IMR-90 (cell line): ENCODE results near the gene ZNF554. TPM values are rescaled to one million over a fixed set of nuclear protein-coding genes. Genes with fewer than 3 reads are reported as not detected.

Experiments used
- ATAC-seq: fragments of 200-7000 bp; cut with Tn5 transposase; 2 replicates; pipeline ENCODE4 v1.9.1; 2020; ENCODE audit warnings: low read depth, mild to moderate bottlenecking, moderate library complexity
- BruUV-seq: library from RNA; stranded (reverse); fragments of 400-500 nt; replicated peaks from 2 replicates; lab custom pipeline; 2021; lab: Mats Ljungman, UMichigan
- CTCF ChIA-PET: fragments of 300-600 bp; formaldehyde crosslinking; extraction: SDS; loops from one replicate; lab custom pipeline; 2021; ENCODE audit warnings: antibody characterized with exemption; lab: Yijun Ruan, JAX
- POLR2A ChIA-PET: fragments of 300-600 bp; sonication (Branson Sonifier 250); formaldehyde crosslinking; loops from one replicate; lab custom pipeline; 2022; ENCODE audit warnings: antibody characterized with exemption; ENCODE audit not compliant: unreplicated experiment; lab: Charles Lee
- DNase-seq: peaks from one replicate; pipeline ENCODE4 v3.0.0; 2013
- H2AFZ ChIP-seq: replicated peaks from 2 replicates; pipeline ENCODE3; 2013; ENCODE audit warnings: low read length, mild to moderate bottlenecking; ENCODE audit not compliant: poor library complexity
- H2AK5ac ChIP-seq: 2 replicates; pipeline ENCODE4 v1.6.1; 2013; ENCODE audit warnings: low read depth, low read length, inconsistent platforms
- H2AK9ac ChIP-seq: replicated peaks from 2 replicates; pipeline ENCODE3; 2013; ENCODE audit warnings: mild to moderate bottlenecking, low read depth, low read length, moderate library complexity; ENCODE audit not compliant: poor library complexity
- H2BK120ac ChIP-seq: 2 replicates; pipeline ENCODE4 v1.6.1; 2013; ENCODE audit warnings: low read depth, low read length, inconsistent platforms
- H2BK15ac ChIP-seq: 3 replicates; pipeline ENCODE4 v1.6.1; 2013; ENCODE audit warnings: low read depth, low read length, inconsistent platforms
- H2BK20ac ChIP-seq: 2 replicates; pipeline ENCODE4 v1.6.1; 2013; ENCODE audit warnings: low read depth, mild to moderate bottlenecking, inconsistent platforms, low read length, moderate library complexity
- H2BK5ac ChIP-seq: 2 replicates; pipeline ENCODE4 v1.6.1; 2013; ENCODE audit warnings: mild to moderate bottlenecking, low read depth, low read length, inconsistent platforms; ENCODE audit not compliant: poor library complexity, severe bottlenecking
- H3K14ac ChIP-seq: replicated peaks from 2 replicates; pipeline ENCODE4 v1.6.1; 2013; ENCODE audit warnings: low read depth, low read length, inconsistent platforms
- H3K18ac ChIP-seq: 2 replicates; pipeline ENCODE4 v1.6.1; 2013; ENCODE audit warnings: low read depth, low read length, control low read depth
- H3K23ac ChIP-seq: 2 replicates; pipeline ENCODE4 v1.6.1; 2013; ENCODE audit warnings: low read depth, low read length, inconsistent platforms
- H3K27ac ChIP-seq: 2 replicates; pipeline ENCODE4 v1.5.1; 2013; ENCODE audit warnings: mild to moderate bottlenecking, control low read depth, low read length; ENCODE audit not compliant: insufficient read depth
- H3K27me3 ChIP-seq: 2 replicates; pipeline ENCODE4 v1.6.1; 2013; ENCODE audit warnings: low read length; ENCODE audit not compliant: control insufficient read depth, insufficient read depth
- H3K36me3 ChIP-seq: 2 replicates; pipeline ENCODE4 v1.6.1; 2013; ENCODE audit warnings: low read length, mixed read lengths; ENCODE audit not compliant: control insufficient read depth, insufficient read depth
- H3K4ac ChIP-seq: 2 replicates; pipeline ENCODE4 v1.6.1; 2013; ENCODE audit warnings: low read depth, low read length, inconsistent platforms
- H3K4me1 ChIP-seq: 2 replicates; pipeline ENCODE4 v1.6.1; 2013; ENCODE audit warnings: low read length, mixed read lengths; ENCODE audit not compliant: control insufficient read depth, insufficient read depth
- H3K4me2 ChIP-seq: 2 replicates; pipeline ENCODE4 v1.6.1; 2013; ENCODE audit warnings: low read depth, mild to moderate bottlenecking, control low read depth, low read length, moderate library complexity
- H3K4me3 ChIP-seq: 2 replicates; pipeline ENCODE4 v1.5.1; 2013; ENCODE audit warnings: low read depth, mild to moderate bottlenecking, control low read depth, low read length, moderate library complexity; ENCODE audit not compliant: insufficient read depth
- H3K56ac ChIP-seq: 2 replicates; pipeline ENCODE4 v1.6.1; 2013; ENCODE audit warnings: low read length, inconsistent platforms; ENCODE audit not compliant: insufficient read depth; ENCODE audit errors: extremely low read depth
- H3K79me1 ChIP-seq, 2 experiments: 2 replicates each; pipeline ENCODE4 v1.6.1; 2013; ENCODE audit warnings: low read length in 2 of 2, inconsistent platforms in 1 of 2, low read depth in 1 of 2
- H3K9ac ChIP-seq: 2 replicates; pipeline ENCODE4 v1.6.1; 2013; ENCODE audit warnings: low read depth, low read length, control low read depth
- H3K9me1 ChIP-seq: 2 replicates; pipeline ENCODE4 v1.6.1; 2013; ENCODE audit warnings: low read length, inconsistent platforms; ENCODE audit not compliant: insufficient read depth
- H3K9me3 ChIP-seq: 2 replicates; pipeline ENCODE4 v1.6.1; 2013; ENCODE audit warnings: low read length; ENCODE audit not compliant: control insufficient read depth, insufficient read depth
- H4K20me1 ChIP-seq: 2 replicates; pipeline ENCODE4 v1.6.1; 2013; ENCODE audit warnings: low read length, inconsistent platforms; ENCODE audit not compliant: insufficient read depth
- H4K5ac ChIP-seq: 2 replicates; pipeline ENCODE4 v1.6.1; 2013; ENCODE audit warnings: mild to moderate bottlenecking, low read depth, low read length, control low read depth
- H4K8ac ChIP-seq, 2 experiments: 2 replicates each; pipeline ENCODE4 v1.6.1; 2013; ENCODE audit warnings: low read depth in 2 of 2, low read length in 2 of 2, control low read depth in 1 of 2, inconsistent platforms in 1 of 2
- H4K91ac ChIP-seq: 2 replicates; pipeline ENCODE4 v1.6.1; 2013; ENCODE audit warnings: low read depth, low read length, inconsistent platforms; ENCODE audit not compliant: insufficient read depth
- CEBPB ChIP-seq: IDR thresholded peaks from 2 replicates; pipeline ENCODE4 v1.6.1; 2012; ENCODE audit warnings: low read depth, low read length, improper control_type of control experiment
- NFE2L2 ChIP-seq: fragments of 150-350 bp; IDR thresholded peaks from 2 replicates; pipeline ENCODE4 v1.6.1; 2016; ENCODE audit warnings: low read depth, mild to moderate bottlenecking, low read length
- RFX5 ChIP-seq: IDR thresholded peaks from 2 replicates; pipeline ENCODE4 v1.8.0; 2012; ENCODE audit warnings: low read depth, mild to moderate bottlenecking, low read length, moderate library complexity
- SMC3 ChIP-seq: fragments of 150-350 bp; IDR thresholded peaks from 2 replicates; pipeline ENCODE4 v1.6.1; 2016; ENCODE audit warnings: low read depth, mild to moderate bottlenecking, antibody characterized with exemption, low read length, moderate library complexity
- WGBS, 2 experiments: methylation state at CpG; one replicate each; pipeline versions ENCODE4 v1.1.5 to v1.1.7; 2013; ENCODE audit warnings: missing lambda C conversion rate in 2 of 2; ENCODE audit not compliant: insufficient read length in 1 of 2; ENCODE audit errors: extremely low coverage in 2 of 2; 5-methylcytosine and 5-hydroxymethylcytosine counted together
- dilution Hi-C: fragments of 300-500 bp; cut with HindIII; formaldehyde crosslinking; loops from one replicate; pipeline ENCODE4 v1.14.3; 2018; ENCODE audit warnings: low sequenced_read_pairs; ENCODE audit not compliant: unreplicated experiment
- in situ Hi-C: fragments of 300-500 bp; cut with MboI; formaldehyde crosslinking; loops from 3 replicates; pipeline ENCODE4 v1.14.3; 2019; ENCODE audit warnings: low sequenced_read_pairs, inconsistent platforms, mixed read lengths
- intact Hi-C: fragments of 100-400 bp; cut with micrococcal nuclease; formaldehyde crosslinking; loops from 2 replicates; pipeline ENCODE4 v1.10.0; 2022
- polyA plus RNA-seq, 3 experiments: library from polyadenylated mRNA; depleted of rRNA; stranded (reverse); fragments of >200 nt; gene quantifications; 2 replicates each; pipeline ENCODE4 v1.2.3, GENCODE V29; 2012; ENCODE audit warnings: low replicate concordance in 1 of 3
- total RNA-seq: library from RNA; depleted of rRNA; stranded (reverse); fragments of >200 nt; gene quantifications from 2 replicates; pipeline ENCODE4 v1.2.3, GENCODE V29; 2012

The ZNF554 gene
- total and polyA plus RNA-seq, 2 of the 4 experiments (the other 2 are of a cell fraction) = 1.5 to 3.0 TPM

GRCh38 chr19:2819540-2820111 is at the start of gene ZNF554 (continued):
- TF ChIP-seq RFX5 (no peak), CEBPB (no peak), NFE2L2 (no peak), SMC3 (peak; percentile 29; the same call in 1 of the 2 replicates)

- H4K20me1 ChIP-seq = peaks cover 66% of the 10 kb centered on the region
- no peaks in the 10 kb centered on the region for H3K9me3 ChIP-seq
- H3K9me1 ChIP-seq = peaks cover 2% of the 10 kb centered on the region; the same call in 1 of the 2 replicates
- peak overlapping the region; percentile 50 for H2AK9ac ChIP-seq
- H4K5ac ChIP-seq = no peak overlapping the region
- peaks cover 28% of the 10 kb centered on the region for H3K36me3 ChIP-seq
- ChIA-PET POLR2A (no interaction called here), CTCF (no interaction called here)
- no peak overlapping the region for H3K18ac ChIP-seq
- no peak overlapping the region for H2AK5ac ChIP-seq
- TF ChIP-seq NFE2L2 = no peak
- H4K8ac ChIP-seq = no peak overlapping the region
- dilution Hi-C loops = no loop called here
- no peaks in the 10 kb centered on the region for H3K27me3 ChIP-seq
- in situ Hi-C loops = no loop called here
- BruUV-seq = no TSS peak
- no peak overlapping the region for H2AFZ ChIP-seq
- peaks cover 2% of the 10 kb centered on the region; the same call in 1 of the 2 replicates for H3K4me1 ChIP-seq
- no peak overlapping the region for H2BK20ac ChIP-seq
- ATAC-seq (peak; percentile 53), DNase-seq (peak; percentile 47)
- no peak overlapping the region for H3K14ac ChIP-seq
- no peak overlapping the region for H3K4me3 ChIP-seq
- H4K91ac ChIP-seq = no peak overlapping the region
- intact Hi-C loops = no loop called here
- H2BK5ac ChIP-seq = no peak overlapping the region
- no peak overlapping the region for H3K4me2 ChIP-seq
- no peak overlapping the region for H2BK120ac ChIP-seq
- no peak overlapping the region for H2BK15ac ChIP-seq
- H3K9ac ChIP-seq = no peak overlapping the region
- no peak overlapping the region for H3K56ac ChIP-seq
- H3K79me1 ChIP-seq = peaks cover 0 to 60% of the 10 kb centered on the region in 2 experiments; a peak in 2 of 4 replicates
- no peak overlapping the region for H3K27ac ChIP-seq
- 76% methylated on average over 30 of the region's 40 CpGs; no CpG with 5 or more reads in 1 of the 2 experiments for WGBS, 2 experiments
- H3K4ac ChIP-seq = no peak overlapping the region
- H3K23ac ChIP-seq = no peak overlapping the region
Measured at GRCh38 chr19:2770055-2771013, 49.3 kb upstream of the ZNF554 start.
